GM19324 (cell line): ENCODE data around the gene MVK.

Experiments
- ATAC-seq: cut with Tn5 transposase; IDR thresholded peaks from one replicate; pipeline ENCODE4 v1.9.1; 2021; ENCODE audit warnings: mild to moderate bottlenecking, moderate library complexity; ENCODE audit not compliant: unreplicated experiment, low FRiP score

Gene MVK

DNA sequence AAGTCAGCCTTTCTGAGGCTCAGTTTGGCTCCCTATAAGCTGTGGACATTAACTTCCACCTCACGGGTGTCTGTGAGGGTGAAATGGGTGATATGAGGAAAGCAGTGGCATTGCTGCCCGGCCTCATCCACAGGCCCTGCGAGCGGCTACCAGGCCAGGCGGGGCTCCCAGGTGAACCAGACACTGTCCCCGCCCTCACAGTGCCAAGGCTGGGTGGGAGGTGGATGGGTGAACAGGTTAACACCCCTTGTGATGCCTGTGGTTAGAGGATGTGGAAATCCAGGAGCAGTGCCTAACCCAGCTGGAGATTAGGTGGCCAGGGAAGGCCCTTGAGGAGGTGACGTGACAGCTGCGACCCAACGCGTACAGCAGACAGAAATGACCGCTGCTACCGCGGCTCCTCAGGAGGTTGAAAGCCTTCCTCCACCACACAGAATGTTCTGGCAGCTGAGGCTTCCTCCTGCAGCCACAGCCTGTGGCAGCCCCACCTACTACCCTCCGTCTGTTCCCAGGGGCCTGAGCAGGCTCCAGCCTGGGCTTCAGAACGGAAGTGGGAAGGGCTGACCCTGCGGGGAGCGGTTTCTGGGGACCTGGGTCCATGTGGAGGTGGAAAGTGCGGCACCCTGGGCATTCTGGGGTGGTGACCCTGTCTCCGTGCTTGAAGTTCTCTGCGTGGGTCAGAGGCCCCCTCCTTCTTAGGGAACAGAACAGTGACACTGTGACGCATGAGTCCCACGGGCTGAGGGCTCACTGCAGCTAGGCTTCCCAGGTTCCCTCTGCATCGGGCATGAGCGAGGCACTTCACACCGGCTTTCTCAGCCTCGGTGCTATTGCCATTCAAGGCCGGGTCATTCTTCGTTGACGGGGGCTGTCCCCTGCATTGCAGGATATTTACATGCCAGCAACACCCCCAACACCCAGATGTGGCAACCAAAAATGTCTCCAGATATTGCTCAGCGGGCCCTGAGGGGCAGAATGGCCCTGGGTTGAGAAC is 10.0 kb upstream of the MVK start:
- ATAC-seq = no peak

DNA sequence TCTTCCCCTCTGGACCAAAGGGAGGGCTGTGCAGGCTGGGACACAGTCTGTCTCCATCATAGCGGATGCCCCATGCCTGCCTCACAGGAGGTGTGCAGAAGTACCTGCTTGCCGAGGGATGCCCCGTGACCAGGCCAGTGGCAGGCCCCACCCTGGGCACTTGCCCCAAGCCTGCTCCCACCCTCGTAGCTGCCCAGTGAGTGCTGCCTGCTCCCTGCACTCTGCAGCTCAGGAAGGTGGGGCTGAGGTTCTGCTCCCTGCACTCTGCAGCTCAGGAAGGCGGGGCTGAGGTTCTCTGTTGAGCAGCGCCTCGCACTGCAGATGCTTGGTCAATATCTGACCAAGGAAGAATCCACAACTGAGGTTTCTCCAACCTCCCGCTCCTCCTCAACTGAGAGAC is 7.2 kb upstream of the MVK start:
- ATAC-seq = no peak

DNA sequence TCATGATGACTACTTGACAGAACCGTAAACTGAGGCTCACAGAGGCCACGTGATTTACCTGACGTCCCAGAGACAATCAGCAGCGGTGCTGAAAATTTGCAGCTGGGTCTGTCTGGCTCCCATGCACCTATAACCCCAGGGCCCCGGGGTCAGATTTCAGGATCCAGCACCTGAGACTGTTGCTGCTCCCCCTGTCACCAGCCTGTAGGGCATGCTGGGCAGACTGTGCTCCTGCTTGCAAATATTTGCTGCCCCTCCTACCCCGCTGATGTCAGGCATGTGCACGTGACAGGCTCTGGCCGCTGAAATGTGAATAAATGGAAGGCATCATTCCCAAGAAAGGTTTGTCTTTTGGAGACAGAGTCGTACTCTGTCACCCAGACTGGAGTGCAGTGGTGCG is 6.3 kb upstream of the MVK start:
- ATAC-seq = no peak

DNA sequence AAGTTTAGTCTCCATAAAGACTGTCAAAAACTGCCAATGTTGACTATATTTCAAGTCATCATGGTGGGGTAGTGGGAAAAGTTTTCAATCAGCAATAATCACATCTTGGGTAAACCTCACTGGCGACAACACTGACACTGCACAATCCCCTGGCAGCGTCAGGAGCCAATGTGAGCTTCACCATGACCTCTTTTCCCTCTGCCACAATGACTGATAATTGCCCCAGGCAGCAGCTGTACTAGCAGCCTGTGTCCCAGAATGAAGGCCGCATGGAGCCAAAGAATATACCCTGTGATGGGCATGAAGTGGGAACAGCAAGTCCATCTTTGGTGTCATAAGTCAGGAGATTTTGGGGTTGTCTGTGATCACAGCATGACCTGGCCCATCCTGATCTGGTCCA is 5.6 kb upstream of the MVK start:
- no peak for ATAC-seq

DNA sequence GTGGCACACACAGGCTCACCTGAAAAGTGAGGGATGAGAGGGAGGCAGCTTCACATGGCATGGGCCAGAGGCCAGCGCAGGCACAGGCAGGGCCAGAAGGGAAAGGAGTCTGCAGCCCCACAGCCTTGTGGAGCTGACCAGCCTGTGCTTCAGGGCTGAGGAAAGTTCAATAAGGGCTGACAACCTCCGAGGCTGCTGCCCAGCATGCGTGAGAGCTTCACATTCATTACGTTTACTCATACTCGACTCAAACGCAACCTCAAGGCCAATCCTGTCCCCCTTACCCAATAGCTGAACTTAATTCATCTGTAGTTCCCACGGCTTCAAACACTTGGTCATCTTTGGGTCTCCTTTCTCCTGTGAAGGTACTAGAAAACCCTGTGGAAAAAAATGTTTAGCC is 5.1 kb upstream of the MVK start:
- ATAC-seq = no peak

DNA sequence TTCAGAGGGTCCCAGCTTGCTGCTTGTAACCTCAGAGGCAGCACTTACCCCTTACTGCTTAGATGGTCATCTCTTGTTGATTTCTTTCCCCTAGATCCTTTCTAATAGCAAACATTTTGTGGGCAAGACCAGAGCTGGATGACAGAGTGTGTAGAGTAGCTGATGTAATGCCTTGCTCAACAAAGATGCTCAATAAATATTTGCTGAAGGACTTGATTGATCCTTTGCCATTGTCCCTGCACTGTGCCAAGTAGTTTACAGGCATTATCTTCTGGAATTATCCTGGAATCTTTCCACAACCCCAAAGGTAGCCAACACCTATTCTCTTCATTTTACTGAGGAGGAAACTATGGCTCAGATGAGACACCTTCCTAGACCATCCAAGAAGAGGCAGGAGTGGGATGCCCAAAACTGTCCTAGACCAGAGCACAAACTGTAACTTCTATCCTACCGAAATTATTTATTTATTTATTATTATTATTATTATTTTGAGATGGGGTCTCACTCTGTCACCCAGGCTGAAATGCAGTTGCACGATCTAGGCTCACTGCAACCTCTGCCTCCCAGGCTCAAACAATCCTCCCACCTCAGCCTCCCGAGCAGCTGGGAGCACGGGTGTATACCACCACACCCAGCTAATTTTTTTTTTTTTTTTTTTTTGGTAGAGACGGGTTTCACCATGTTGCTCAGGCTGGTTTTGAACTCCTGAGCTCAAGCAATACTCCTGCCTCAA is 1.7 kb upstream of the MVK start:
- no peak for ATAC-seq

DNA sequence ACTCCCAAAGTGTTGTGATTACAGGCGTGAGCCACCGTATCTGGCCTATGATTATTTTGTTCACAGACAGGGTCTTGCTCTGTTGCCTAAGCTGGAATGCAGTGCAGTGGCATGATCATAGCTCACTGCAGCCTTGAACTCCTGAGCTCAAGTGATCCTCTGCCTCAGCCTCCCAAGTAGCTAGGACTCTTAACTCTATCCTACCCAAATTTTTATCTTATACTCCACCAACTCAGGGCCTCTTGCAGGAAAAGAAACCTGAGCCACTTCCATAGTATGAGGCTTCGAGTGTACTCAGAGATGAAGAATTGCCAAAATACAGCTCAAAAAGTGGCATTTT is 1.1 kb upstream of the MVK start:
- ATAC-seq = no peak

DNA sequence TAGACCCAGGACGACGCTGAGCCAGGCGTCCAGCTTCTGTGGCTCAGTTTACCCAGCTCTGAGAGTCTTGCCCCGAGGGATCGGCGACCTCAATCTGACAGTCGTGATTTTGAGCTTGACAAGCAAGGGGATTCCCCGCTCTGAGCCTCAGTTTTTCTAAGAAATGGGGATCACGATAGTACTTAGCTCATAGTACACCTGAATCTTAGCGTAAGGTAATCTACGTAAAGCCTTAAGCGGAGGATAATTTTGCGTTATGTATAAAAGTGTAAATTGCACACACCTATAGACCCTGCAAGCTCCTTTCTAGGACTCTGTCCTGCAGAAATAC is 285 bp downstream of the MVK start:
- no peak for ATAC-seq

DNA sequence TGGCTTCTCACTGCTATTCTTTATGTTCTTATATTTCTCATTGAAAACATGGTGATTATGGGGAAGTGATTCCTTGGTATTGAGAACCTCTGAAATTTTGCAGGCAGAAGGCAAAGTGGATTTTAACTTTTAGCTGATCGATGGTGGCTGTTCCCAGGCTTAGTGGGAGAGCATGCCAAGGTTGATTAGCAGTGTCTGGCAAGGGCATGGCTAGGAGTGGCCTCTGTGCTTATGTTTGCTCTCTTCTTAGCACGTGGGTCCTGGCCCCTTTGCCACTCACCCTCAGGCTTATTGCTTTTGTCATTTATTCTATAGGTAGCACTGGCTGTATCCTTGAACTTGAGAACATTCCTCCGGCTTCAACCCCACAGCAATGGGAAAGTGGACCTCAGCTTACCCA is 2.1 kb downstream of the MVK start:
- no peak for ATAC-seq

DNA sequence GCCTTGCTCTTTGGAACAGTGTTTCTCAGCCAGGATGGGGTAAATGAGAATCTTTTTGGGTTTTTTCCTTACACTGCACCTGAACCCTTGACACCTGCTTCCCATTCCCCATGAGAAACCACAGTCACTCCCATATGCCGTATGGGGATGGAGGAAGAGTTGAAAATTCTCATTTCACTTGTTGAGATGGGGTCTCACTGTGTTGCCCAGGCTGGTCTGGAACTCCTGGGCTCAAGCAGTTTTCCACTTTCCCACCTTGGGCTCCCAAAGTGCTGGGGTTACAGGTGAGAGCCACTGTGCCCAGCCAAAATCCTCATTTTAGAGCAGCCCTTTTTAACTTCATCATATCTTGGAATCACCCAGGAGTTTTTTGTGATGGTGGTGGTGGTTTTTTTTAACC is 3.7 kb downstream of the MVK start:
- ATAC-seq = no peak

DNA sequence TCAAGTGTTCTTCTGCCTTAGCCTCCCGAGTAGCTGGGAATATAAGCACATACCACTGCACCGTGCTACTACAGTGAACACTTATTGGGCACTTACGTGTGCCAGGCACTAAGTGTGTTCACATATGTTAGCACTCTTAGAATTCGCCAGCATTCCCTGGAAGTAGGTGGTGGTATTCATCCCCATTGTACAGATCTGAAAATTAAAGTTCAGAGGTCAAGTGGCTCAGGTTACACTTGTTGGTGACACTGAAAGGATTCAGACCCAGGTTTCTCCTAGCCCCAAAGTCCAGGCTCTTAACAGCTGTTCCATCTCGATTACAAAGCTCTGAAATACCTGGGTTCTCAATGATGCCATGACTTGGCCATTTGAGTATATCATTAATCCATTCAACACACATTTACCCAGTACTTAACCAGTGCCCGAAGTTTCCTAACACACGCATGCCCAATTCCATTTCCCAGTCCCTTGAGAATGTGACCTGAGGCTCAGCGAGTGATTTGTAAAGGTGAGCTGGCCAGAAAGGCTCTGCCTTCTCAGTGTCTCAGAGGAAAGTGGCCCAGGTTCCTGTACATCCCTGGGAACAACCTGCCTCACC is 4.8 kb downstream of the MVK start:
- no peak for ATAC-seq

DNA sequence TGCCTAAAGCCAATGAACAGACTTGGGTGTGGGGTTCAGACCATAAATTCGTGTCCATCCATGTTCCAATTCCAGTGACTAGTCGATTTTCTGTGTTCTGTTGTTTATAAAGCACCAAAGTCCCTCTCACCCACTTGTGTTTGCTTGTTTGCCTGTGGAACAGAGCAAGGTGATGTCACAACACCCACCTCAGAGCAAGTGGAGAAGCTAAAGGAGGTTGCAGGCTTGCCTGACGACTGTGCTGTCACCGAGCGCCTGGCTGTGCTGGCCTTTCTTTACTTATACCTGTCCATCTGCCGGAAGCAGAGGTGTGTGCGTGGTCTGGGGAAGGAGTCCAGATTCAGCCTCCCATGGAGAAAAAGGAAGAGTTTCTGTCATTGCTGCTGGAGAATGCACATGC is 6.0 kb downstream of the MVK start:
- ATAC-seq = no peak

DNA sequence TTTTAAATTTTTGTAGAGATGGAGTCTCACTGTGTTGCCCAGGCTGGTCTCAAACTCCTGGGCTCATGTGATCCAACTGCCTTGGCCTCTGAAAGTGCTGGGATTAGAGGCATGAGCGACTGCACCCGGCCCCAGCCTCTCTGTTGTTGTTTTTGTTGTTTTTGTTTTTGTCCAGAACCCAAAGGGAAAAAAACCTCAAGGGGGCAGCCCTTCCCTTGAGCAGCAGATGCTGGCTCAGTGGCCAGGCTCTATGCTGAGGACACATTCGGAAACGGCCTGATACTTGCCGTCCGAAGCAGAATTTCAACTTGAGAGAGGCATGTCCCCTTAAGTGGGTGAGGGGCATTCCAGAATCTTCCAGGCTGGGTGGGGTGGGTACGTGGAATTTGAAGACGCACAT is 6.7 kb downstream of the MVK start:
- no peak for ATAC-seq

DNA sequence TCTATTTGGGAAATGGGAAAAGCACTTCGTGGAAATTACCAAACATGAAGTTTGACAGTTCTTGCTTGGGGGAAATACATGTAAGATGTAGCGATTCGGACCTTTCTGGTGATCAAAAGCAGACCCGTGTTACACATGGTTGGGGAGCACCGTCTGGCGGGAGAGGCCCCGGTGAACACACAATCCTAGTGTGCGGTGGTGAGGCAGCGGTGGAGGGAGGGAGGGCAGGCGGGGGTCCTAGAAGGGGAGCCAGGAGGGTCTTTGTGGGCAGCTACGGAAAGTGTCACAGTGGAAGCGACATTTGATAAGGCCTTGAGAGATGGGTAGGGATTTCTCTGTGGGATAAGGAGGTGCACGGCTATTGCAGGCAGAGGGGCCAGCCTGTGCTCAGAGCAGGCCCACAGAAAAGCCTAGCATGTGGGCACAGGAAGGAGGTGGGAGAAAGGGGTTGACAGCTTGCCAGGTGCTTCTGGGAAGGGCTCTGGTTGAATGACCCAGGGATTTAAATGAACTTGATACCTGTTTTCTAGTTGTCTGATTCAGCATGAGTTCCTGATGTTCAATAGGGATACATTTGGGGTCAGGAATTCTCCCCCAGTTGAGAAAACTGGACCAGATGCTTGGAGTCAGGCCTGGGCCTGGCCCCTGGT is 7.2 kb downstream of the MVK start:
- no peak for ATAC-seq

DNA sequence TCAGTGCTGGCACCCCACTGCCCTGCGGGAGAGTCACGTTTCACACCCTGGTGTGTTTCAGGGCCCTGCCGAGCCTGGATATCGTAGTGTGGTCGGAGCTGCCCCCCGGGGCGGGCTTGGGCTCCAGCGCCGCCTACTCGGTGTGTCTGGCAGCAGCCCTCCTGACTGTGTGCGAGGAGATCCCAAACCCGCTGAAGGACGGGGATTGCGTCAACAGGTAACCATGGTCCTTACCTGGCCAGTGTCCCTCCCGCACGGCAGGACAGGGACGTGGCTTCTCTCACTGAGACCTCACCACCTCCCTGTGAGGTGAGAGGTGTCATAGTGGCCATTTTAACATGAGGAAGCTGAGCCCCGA is 7.7 kb downstream of the MVK start:
- no peak for ATAC-seq

DNA sequence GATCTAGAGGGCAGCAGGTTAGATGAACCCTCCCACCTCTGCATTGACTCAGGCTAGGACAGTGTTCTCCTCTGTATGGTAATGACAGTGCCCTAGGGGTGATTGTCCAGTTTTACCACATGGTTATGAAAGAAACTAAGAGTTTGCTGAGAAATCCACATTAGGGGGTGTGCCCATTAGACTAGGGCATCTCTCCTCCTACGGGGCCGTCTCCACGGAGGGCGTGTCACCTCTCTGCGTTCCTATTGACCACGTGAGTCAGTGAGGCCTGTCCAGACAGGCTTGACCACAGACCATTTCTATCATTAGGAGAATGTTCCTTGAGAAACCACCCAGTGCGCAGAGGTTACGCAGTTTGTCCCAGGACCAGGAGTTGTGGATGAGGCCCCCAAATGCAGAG is 8.3 kb downstream of the MVK start:
- no peak for ATAC-seq

DNA sequence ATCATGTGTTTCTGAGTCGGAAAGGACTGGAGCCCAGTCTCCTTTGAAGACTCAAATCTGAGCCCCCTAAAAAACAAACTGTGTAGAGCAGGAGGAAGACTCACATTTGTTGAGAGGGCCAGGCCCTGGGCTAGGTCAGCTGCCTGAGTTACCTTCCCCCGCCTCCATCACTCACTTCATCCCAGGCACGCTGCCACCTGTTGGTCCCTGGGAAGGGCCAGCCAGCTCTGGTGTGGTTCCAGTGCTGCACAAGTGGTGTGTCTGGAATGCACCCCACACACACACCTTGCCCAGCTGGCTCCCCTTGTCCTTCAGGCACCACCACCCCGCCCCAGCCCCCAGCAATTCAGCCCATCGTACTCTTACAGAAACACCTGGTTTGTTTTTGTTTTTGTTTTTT is 9.0 kb downstream of the MVK start:
- ATAC-seq = no peak

DNA sequence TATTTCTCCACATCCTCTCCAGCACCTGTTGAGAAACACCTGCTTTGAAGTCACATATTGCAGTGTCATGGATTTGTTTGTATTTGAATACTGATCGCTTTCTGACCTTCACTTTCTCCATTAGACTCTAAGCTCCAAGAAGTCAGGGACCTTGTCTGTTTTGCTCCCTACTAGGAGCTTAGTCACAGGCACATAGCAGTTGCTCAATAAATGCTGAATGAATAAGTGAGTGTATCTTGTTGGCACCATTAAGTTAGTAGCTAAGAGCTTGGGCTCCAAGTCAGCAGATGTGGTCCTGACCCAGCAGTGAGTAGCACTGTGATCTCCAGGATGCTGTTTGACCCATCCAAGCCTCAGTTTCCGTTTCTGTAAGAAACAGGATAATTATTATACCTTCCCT is 10.1 kb downstream of the MVK start:
- no peak for ATAC-seq

DNA sequence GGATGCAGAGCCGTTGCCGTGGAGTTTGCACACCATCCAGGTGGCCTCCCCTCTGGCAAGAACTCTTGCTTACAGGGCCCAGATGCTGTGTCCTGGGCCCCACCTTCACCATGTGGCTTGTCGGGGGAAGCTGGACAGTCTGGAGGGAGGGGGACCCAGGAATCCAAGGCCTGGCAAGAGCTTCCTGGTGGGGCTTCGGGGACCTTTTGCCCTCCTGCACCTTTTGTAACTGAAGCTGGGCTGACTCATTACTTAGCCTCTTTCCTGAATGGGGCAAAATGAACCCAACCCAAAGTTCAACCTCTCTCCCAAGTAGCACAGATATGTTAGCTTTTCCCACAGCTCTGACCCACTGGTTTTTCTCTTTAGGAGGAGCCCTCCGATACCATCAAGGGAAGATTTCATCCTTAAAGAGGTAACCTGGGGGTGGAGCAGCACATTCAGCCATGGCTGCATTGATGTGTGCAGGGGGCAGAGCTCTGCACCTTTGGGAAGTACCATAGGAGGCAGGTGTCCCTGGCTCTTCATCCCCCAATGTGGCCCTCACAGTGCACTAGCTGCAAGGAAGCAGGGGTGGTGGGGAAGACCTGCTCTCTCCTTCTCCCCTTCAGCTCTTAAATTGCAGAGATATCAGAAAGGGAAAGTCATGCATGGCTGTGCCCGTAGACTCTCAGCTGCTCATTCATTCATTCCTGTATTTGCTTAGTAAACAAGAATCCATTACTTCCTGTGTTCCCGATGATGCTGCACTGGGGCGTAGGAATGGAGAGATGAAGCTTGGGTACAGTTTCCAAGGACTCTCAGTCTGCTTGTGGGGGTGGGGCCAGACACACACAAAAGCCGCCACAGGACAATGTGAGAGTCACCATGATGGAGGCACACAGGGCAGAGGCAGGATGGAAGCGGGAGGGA is 13.0 kb downstream of the MVK start:
- ATAC-seq = no peak

DNA sequence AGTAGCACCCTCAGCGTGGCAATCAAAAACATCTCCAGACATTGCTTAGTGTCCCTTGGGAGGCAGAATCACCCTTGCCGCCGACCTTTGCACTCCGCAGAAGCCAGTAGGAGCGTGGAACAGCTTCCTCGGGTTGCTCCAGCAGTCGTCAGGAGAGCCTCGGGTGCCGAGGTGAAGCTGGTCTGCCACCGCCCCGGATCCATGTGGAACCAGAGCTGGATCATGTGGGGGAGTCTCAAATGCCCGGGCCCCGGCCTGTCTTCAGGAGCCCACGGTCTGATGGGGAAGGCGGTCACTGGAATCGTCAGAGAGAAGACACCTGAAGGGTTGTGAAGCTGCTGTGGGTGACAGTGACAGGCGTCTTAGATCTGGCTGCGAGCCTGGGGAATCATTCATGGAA is 14.3 kb downstream of the MVK start:
- ATAC-seq = no peak
